DND-41 (cell line): ENCODE measurements around the gene IPCEF1.

Experiments
- CTCF ChIP-seq: IDR thresholded peaks from 2 replicates; pipeline ENCODE4 v1.5.1; 2012; ENCODE audit warnings: borderline replicate concordance, low read length, moderate library complexity, mild to moderate bottlenecking; ENCODE audit not compliant: poor library complexity, severe bottlenecking; ENCODE audit errors: extremely low read depth
- EZH2 ChIP-seq: IDR thresholded peaks from 3 replicates; pipeline ENCODE4 v1.6.1; 2012; ENCODE audit warnings: borderline replicate concordance, low read depth, mild to moderate bottlenecking, moderate library complexity, low read length, inconsistent platforms; ENCODE audit not compliant: severe bottlenecking

GRCh38 chr6:154157706-154158105 lies 198.9 kb downstream of the IPCEF1 start:
- TF ChIP-seq EZH2 (no peak), CTCF (no peak)
